HL-60/S4 treated with retinoic acid at 250 ng/mL for 4 days and 3 days (cell line): ENCODE data around the gene ZNF81.
"Not testable (repeated sequence)": the region's sequence is repeated elsewhere in the genome, so short reads cannot be mapped to it uniquely, and the experiment has no call there.

Source experiments
- in situ Hi-C: fragments of 300-500 bp; cut with MboI; formaldehyde crosslinking; loops from 2 replicates; pipeline ENCODE4 v1.7.0; 2022; ENCODE audit warnings: low sequenced_read_pairs

Gene ZNF81

DNA sequence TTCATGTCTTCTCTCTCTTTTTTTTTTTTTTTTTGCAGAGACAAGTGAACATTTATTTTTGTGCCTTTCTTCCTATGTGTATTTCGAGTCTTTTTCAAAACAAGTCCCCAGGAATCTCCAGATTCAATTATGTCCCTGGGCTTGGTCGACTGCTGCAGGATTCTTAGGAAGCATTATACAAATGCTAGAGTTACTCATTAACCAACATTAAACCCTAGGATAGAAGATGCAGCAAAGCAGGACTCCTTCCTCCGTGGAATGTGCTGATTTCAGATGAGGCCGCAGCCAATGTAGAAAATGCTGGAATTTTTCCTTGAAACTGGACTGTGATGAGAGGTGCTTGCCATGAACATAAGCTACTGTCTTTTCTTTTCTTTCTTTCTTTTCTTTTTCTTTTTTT, 3.4 kb downstream of the ZNF81 start:
- in situ Hi-C loops: no loop called here

DNA sequence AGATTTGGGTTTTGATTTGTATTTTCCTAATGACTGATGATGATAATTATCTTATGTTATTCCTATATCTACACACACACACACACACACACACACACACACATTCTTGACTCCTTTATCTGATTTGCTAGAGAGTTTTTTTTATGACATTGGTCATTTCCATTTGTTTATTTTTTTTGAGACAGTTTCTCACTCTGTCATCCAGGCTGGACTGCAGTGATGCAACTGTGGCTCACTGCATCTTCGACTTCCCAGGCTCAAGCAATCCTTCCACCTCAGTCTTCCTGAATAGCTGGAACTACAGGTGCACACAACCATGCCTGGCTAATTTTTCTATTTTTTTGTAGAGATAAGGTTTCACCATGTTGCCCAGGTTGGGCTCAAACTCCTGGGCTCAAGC, 6.7 kb downstream of the ZNF81 start:
- in situ Hi-C loops: no loop called here

DNA sequence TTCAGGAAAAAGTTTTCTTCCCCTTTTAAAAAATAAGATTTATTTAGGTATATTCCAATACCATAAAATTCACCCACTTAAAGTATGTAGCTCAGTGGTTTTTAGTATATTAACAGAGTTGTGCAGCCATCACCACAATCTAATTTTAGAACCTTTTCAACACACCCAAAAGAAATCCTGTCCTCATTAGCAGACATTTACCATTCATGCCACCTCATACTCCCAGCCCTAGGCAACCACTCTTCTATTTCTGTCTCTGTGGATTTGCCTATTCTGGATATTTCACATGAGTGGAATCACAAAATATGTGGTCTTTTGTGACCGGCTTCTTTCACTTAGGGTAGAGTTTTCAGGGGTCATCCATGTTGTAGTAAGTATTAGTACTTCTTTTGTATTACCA, 7.4 kb downstream of the ZNF81 start:
- in situ Hi-C loops: no loop called here

DNA sequence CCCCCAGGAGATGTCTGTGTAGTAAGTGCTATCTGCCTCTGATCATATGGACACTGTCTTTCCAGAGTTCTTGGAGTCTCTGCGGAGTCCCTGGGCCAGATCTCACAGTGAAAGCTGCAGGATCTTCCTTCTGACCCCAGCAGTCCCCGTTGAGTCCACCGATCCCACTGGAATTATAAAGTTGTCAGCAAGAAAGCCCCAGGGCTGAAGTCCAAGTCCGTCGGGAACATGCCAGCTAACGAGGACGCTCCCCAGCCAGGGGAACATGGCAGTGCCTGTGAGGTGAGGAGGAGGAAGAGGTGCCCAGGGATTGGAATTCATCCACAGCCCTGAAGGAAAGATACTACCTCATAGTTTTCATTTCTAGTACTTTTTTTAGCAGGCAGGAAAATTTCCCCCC, 9.3 kb downstream of the ZNF81 start:
- in situ Hi-C loops: no loop called here

DNA sequence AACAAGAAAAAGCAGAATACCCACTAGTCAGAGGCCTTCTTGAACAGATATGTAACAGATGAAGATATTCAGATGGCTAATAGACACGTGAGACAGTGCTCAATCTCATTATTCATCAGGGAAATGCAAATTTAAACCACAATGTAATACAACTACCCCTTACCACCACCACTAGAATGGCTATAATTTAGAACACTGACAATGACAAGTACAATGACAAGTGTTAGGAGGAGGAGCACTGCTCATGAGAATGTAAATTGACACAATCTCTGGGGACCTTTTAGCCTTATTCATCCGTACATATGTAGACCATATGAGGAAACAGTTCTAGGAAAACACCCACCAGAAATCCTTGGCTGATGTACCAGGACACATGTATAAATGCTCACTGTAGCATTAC, 13.1 kb downstream of the ZNF81 start:
- in situ Hi-C loops: no loop called here

DNA sequence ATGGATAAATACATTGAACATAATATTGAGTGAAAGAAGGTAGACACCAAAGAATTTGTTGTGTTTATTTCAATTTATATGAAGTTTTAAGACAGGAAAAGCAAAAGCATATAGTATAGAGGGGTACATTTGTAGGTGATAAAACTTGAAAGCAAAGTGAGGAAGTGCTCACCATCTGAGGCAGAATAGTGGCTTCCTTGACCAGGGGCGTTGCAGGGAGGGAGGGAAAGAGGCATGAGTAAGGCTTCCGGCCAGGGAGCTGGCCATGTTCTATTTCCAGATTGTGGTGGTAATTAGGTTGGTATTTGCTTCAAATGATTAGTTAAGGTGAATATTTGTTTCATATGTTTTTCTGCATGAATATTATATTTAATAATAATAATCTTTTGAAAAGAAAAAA, 13.7 kb downstream of the ZNF81 start:
- in situ Hi-C loops: not testable (repeated sequence)

DNA sequence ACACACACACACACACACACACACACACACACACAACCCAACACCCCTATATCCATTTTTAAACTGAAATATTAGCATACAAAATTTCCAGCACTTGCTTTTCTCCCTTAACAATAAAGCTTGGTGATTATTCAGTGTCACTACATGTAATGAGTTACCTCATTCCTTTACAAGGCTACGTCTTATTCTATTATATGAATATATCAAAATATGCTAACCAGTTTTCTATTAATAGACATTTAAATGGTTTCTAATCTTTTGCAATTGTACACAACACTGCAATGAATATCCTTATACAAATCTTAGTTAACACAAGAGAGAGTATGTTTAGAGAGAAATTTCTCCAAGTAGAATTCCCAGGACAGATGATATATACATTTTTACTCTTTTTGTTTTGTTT, 14.2 kb downstream of the ZNF81 start:
- in situ Hi-C loops: no loop called here

DNA sequence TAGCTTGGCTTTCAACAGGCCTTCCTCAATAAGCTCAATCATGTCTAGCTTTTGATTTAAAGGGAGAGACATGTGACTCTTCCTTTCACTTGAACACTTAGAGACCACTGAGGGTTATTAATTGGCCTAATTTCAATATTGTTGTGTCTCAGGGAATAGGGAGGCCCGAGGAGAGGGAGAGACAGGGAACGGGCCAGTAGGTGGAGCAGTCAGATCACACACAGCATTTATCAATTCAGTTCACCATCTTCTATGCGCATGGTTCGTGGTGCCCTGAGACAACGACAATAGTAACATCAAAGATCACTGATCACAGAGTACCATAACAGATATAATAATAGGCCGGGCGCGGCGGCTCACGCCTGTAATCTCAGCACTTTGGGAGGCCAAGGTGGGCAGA, 17.8 kb downstream of the ZNF81 start:
- in situ Hi-C loops: no loop called here

DNA sequence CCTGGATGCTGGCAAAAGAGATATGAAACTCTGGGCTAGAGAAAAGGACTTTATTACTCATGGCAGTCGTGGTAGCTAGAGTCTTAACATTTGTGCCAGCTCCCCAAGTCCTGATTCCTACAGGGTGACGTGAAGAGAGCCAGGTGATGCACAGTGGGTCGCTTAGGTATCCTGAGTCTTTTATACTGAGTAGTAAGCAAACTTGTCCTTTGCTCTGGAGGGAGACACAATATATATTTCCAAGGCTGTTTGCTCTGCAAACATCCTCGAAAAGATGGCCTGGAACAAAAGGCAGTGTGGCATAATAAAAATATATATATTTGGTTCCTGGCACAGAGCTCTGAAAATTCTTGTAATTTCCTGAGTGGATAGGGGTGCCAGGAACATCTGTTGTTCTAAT, 23.0 kb downstream of the ZNF81 start:
- in situ Hi-C loops: no loop called here

DNA sequence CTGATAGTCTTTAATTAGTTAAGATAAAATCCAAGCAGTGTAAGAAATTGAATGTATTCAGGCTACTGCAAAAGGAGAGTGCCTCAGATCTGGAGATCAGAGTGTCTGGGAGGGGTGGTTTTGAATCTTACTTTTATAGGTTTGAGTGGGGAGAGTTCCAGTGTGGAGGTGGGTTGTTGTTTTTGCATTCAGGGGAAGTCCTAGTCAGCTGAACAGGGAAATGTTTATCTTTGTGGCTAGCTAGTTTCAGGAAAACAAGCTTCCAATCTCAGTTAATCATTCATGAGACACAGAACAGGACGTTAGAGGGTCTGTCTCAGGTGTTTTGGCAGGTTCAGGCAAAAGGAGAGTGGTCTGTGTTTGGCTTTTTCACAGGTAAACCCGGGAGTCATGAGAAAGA, 26.0 kb downstream of the ZNF81 start:
- in situ Hi-C loops: no loop called here

DNA sequence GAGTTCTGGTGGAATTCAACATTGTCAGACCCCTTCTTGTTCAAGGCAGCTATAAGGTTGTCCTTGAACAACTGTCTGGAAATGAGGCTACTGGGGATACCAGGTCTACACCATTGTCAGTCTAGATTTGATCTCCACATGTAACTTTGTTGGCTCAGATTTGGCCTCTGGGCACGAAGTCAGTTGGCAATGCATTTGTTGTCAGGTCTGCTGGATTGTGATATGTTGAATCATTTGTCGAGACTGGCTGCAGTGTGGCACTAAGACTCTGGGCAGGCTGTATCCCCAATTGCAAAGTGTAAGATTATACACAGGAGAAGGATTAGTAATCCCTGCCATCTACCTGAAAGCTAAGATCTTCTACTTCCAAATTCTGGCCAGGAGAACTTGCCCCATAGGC, 26.5 kb downstream of the ZNF81 start:
- in situ Hi-C loops: no loop called here

DNA sequence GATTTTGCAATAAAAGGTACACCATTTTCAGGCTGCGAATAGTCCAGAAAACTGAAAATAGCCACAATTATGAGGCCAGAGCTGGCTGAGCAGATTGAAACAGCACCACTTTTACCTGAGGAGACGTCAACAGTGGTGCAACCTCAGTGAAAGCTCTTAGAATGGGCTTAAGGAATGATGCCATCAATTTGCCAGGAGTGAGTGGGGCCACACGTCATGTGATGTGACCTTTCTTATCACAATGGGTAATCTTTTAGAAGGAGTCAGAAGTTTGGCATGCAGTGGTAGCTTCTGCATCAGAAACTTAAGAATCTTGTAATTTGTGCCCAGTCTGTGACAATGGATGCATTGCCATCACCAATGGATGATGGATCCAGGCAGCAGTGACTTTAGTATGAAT, 27.6 kb downstream of the ZNF81 start:
- in situ Hi-C loops: no loop called here

DNA sequence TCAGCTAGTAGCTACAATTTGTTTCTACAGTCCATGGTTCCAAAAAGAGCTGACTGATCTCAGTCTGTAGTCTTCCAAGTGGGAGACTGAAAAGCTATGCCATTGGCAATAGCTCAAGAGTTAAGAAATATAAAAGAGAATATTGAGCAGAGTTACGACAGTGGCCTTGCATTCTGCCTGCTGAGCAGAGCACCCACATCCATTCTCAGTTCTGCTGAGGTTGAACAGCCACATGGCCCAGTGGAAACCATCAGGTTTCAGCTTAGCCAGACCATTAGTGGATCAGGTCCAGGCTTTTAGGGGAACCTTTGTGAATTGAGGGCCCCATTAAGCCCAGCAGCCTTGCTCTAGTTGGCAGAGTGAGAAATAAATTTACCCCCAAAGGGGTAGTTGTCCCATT, 28.1 kb downstream of the ZNF81 start:
- in situ Hi-C loops: no loop called here

DNA sequence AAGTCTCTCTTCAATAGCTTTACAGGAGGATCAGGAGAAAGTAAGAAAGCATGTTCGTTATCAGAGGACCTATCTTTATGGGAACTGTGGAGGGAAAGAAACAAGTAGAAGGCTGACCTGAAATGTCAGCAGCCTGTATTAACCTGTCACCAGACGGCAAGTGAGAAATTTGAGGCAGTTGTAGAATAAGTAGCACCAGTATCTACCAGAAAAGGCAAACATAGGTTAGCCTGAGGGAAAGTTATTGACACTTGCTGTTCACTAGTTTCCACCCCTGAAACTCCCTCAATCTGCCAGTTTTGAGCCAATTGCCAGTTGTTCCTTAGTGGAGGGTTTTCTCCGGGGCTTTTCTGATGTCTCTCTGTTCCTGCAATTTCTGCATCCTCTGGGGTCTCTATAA, 36.4 kb downstream of the ZNF81 start:
- in situ Hi-C loops: no loop called here

DNA sequence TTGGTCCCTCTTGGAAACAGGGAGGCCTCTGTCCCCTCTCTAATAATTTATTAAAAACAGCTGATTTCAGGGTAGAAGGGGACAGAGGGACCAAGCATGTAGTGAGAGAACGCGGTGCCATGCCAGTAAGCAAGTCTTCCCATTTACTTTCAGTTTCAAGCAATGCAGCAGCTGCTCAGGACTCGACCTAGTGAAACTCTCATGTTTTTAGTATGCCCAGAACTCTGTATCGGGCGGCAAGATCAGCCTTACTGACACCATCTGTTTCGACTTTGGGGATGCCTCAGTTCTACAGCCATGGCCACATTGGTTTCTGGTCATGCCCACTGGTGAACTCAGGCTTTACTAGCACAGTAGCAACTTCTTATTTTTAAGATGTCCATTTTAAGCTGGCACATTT, 40.6 kb downstream of the ZNF81 start:
- in situ Hi-C loops: no loop called here

DNA sequence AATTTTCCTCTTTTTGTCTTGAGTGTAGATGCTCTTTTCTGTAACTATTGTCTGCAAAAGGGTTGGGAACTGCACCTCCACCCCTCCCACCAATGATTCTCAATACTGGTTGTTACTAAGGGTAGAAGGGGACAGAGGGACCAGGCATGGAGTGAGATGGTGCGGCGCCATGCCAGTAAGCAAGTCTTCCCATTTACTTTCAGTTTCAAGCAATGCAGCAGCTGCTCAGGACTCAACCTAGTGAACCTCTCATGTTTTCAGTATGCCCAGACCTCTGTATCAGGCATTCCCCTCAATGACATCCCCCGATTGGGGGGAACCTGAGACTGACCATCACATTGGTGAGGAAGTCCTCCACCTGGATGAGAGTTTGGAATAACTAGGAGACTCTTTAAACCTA, 41.5 kb downstream of the ZNF81 start:
- in situ Hi-C loops: no loop called here

DNA sequence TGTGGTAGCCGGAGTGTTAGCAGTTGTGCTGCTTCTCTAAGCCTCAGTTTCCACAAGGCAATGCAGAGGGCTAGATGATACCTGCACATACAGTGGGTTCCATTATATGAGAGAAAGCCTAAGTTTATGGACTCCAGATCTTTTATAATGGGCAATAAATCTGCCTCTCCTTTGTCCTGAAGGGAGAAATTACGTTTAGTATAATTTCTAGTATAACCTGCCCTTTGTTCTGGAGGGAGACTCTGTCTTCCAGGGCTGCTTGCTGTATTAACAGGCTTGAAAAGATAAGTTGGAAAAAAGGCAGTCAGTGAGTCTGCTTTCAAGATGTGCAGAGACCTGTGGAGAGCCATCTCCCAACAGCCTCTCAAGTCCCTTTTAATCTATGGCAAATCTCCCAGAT, 42.8 kb downstream of the ZNF81 start:
- in situ Hi-C loops: no loop called here

DNA sequence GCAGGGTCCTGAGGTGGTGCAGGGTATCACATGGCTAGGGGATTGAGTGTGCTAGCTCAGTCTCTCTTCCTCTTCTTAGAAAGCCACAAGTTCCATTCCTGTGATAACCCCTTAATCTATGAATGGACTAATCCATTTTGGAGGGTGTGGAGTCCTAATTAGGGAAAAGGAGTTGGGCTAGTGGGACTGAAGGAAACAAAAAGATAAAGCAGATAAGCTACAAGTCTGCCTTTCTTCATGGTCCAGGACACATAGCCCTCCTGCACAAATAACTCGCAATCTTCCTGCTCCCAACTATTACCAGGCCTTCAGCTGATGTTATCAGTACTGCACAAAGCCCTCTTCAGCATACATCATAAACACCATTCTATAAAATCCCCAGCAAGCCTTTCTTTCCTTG, 44.2 kb downstream of the ZNF81 start:
- in situ Hi-C loops: no loop called here

DNA sequence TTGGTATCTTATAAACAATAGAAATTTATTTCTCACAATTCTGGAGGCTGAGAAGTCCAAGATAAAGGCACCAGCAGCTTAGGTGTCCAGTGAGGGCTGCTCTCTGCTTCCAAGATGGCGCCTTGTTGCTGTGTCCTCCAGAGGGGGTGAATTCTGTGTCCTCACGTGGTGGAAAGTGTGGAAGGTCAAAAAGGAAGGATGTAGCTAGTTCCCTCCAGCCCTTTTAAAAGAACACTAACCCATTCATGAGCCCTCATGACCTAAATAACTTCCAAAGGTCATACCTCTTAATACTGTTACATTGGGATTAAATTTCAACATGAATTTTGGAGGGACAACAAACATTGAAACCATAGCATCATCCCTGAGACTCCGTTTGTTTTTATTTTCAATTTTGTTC, 48.8 kb downstream of the ZNF81 start:
- in situ Hi-C loops: no loop called here

DNA sequence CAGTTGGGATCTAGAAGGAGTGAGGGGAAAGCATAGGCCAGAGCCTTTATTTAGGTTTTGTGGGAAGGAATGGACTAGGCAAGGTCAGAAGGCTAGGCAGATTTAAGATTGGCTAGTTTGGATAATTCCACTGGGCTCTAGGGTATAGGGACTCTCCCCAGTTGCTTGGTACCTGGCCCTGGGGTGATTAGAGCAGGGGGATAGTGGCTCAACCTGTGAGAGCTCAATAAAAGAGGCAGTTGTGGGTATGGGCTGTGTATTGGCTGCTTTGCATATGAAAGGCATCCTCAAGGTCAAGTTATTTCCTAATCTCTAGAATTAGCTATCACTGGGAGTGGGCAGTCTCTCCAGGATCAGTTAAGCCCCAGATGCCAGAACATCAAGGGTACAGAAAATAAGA, 61.3 kb downstream of the ZNF81 start:
- in situ Hi-C loops: no loop called here

DNA sequence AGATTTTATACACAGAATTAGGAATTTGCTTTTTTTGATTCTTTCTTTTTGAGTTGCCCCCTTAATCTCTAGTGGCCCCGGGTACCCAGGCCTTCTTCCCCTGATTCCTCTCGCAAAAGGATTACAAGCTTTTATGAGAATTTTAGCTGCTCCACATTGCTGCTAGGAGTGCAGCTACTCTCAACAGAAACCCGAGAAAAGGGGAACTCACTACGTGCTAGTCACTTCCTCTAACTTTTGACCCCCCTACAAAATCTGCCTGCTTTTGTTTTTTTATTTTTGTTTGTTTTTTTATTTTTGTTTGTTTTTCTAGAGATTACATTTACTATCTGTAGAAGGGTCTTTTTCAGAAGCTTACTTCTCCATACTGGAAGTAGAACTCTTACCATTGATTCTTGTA, 64.1 kb downstream of the ZNF81 start:
- in situ Hi-C loops: no loop called here

DNA sequence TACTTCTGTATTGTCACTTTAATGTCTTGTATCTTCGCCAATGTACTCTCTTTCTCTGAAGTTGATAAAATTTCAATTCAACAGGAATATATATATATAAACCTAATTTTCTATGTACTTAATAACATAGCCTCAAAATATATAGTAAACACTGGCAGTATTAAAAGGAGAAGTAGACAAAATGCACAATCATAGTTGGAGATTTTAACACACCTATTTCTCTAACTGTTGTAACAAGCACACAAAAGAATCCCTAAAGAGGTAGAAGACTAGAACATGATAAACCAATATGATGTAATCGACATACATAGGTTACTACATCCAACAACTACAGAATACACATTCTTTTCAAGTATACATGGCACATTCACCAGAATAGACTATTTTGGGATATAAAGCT, 65.5 kb downstream of the ZNF81 start:
- in situ Hi-C loops: no loop called here

DNA sequence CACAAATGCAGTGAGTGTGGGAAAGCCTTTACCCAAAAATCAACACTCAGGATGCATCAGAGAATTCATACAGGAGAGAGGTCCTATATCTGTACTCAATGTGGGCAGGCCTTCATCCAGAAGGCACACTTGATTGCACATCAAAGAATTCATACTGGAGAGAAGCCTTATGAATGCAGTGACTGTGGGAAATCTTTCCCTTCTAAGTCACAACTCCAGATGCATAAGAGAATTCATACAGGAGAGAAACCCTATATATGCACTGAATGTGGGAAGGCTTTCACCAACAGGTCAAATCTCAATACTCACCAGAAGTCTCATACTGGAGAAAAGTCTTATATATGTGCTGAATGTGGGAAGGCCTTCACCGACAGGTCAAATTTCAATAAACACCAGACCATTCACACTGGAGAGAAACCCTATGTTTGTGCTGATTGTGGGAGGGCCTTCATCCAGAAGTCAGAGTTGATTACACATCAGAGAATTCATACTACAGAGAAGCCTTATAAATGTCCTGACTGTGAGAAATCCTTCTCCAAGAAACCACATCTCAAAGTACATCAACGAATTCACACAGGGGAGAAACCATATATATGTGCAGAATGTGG, 79.3 kb downstream of the ZNF81 start:
- in situ Hi-C loops: no loop called here

DNA sequence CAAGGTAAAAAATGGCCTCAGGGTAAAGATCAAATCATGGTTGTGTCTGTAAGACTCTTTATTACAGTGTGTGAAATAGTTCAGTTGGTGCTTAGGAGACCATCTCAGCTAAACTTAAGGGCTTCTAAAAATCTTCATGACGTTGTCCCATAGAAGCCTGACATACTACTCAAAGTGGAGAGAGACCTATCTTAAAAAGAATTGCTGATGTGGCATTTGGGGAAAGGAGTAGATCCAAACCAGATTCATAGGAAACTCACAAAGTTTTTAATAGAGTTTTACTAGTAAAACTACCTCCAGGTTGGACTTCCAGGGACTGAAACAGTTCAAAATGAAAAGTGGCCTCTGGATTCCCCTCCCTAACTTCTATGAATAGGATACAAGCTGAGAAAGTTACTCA, 81.6 kb downstream of the ZNF81 start:
- in situ Hi-C loops: no loop called here
